ENCODE measurements around the gene STEAP4. TPM values are rescaled to one million over a fixed set of nuclear protein-coding genes. Genes with fewer than 3 reads are reported as not detected.
"Not testable (repeated sequence)": the region's sequence is repeated elsewhere in the genome, so short reads cannot be mapped to it uniquely, and the experiment has no call there.

STEAP4 gene
- total RNA-seq, 1 donor from 2014 or later = 21.7 TPM

- DNase-seq (no peak), ATAC-seq (no peak)
- intact Hi-C loops (cut with micrococcal nuclease) = no loop called here
Measured at GRCh38 chr7:88279323-88279722, 27.4 kb downstream of the STEAP4 start.

- DNase-seq = no peak
- ATAC-seq = peak; percentile 76
- intact Hi-C loops (cut with micrococcal nuclease) = no loop called here
Measured at GRCh38 chr7:88278881-88279280, 27.8 kb downstream of the STEAP4 start.

- ATAC-seq (no peak), DNase-seq (no peak)
- intact Hi-C loops (cut with micrococcal nuclease) = no loop called here
Measured at GRCh38 chr7:88276605-88277153, 30.0 kb downstream of the STEAP4 start.

GRCh38 chr7:88274856-88275255, 31.8 kb downstream of the STEAP4 start:
- DNase-seq; intact Hi-C loops (cut with micrococcal nuclease): not testable (repeated sequence)
- ATAC-seq = peak; percentile 42

GRCh38 chr7:88269586-88269985, 37.1 kb downstream of the STEAP4 start:
- intact Hi-C loops (cut with micrococcal nuclease) = no loop called here
- DNase-seq (no peak), ATAC-seq (no peak)

GRCh38 chr7:88268858-88269257, 37.8 kb downstream of the STEAP4 start:
- no peak for DNase-seq
- peak; percentile 44 for ATAC-seq
- intact Hi-C loops (cut with micrococcal nuclease) = no loop called here

GRCh38 chr7:88268051-88268450, 38.6 kb downstream of the STEAP4 start:
- no peak for DNase-seq
- intact Hi-C loops (cut with micrococcal nuclease) = no loop called here
- no peak for ATAC-seq

- intact Hi-C loops (cut with micrococcal nuclease) = no loop called here
- no peak for ATAC-seq
- no peak for DNase-seq
Measured at GRCh38 chr7:88267421-88267820, 39.3 kb downstream of the STEAP4 start.

GRCh38 chr7:88264987-88265386, 41.7 kb downstream of the STEAP4 start:
- DNase-seq; intact Hi-C loops (cut with micrococcal nuclease); ATAC-seq: not testable (repeated sequence)

GRCh38 chr7:88262562-88262961, 44.1 kb downstream of the STEAP4 start:
- ATAC-seq = no peak
- intact Hi-C loops (cut with micrococcal nuclease) = no loop called here
- DNase-seq = no peak

- DNase-seq (no peak), ATAC-seq (no peak)
- intact Hi-C loops (cut with micrococcal nuclease) = no loop called here
Measured at GRCh38 chr7:88260719-88261118, 46.0 kb downstream of the STEAP4 start.

- intact Hi-C loops (cut with micrococcal nuclease) = no loop called here
- DNase-seq = no peak
- ATAC-seq = no peak
Measured at GRCh38 chr7:88259656-88260380, 46.9 kb downstream of the STEAP4 start.

- not testable (repeated sequence) for DNase-seq
Measured at GRCh38 chr7:88258296-88258695, 48.4 kb downstream of the STEAP4 start.

GRCh38 chr7:88256906-88257305, 49.8 kb downstream of the STEAP4 start:
- DNase-seq (no peak), ATAC-seq (no peak)
- intact Hi-C loops (cut with micrococcal nuclease) = no loop called here

More at GRCh38 chr7:88258296-88258695, 48.4 kb downstream of the STEAP4 start:
- intact Hi-C loops (cut with micrococcal nuclease); ATAC-seq: not testable (repeated sequence)

GRCh38 chr7:88254721-88255424, 51.8 kb downstream of the STEAP4 start:
- intact Hi-C loops (cut with micrococcal nuclease) = no loop called here

GRCh38 chr7:88253640-88254039, 53.1 kb downstream of the STEAP4 start:
- ATAC-seq (no peak), DNase-seq (no peak)
- intact Hi-C loops (cut with micrococcal nuclease) = no loop called here

More at GRCh38 chr7:88254721-88255424, 51.8 kb downstream of the STEAP4 start:
- DNase-seq (no peak), ATAC-seq (no peak)

- DNase-seq (no peak), ATAC-seq (no peak)
- intact Hi-C loops (cut with micrococcal nuclease) = no loop called here
Measured at GRCh38 chr7:88244258-88244657, 62.4 kb downstream of the STEAP4 start.

- DNase-seq = no peak
- intact Hi-C loops (cut with micrococcal nuclease) = loop anchor here (1.0 kb wide), 1 partner anchor 115 kb away; no protein-coding TSS in a partner anchor
- ATAC-seq = peak; percentile 91
Measured at GRCh38 chr7:88243345-88243909, 63.3 kb downstream of the STEAP4 start.

GRCh38 chr7:88239852-88240251, 66.8 kb downstream of the STEAP4 start:
- DNase-seq = no peak
- intact Hi-C loops (cut with micrococcal nuclease) = no loop called here
- ATAC-seq = no peak

GRCh38 chr7:88233828-88234227, 72.9 kb downstream of the STEAP4 start:
- no peak for DNase-seq
- intact Hi-C loops (cut with micrococcal nuclease) = no loop called here
- no peak for ATAC-seq
